KMS-11 (cell line): Measurements from ENCODE around the gene ARHGAP42.

Experiments
- H2AFZ ChIP-seq: fragments of 200-600 bp; sonication (generic); 2 replicates; pipeline ENCODE4 v1.6.1; 2016; ENCODE audit warnings: antibody characterized with exemption, mixed run types, low read depth
- H3K27ac ChIP-seq: fragments of 200-600 bp; sonication (generic); 2 replicates; pipeline ENCODE4 v1.6.1; 2016; ENCODE audit warnings: mild to moderate bottlenecking, mixed run types
- H3K27me3 ChIP-seq: fragments of 200-600 bp; sonication (generic); 2 replicates; pipeline ENCODE4 v1.6.1; 2017; ENCODE audit warnings: mild to moderate bottlenecking, low read depth, mixed run types, moderate library complexity; ENCODE audit not compliant: insufficient read depth
- H3K36me3 ChIP-seq: fragments of 200-600 bp; sonication (generic); 2 replicates; pipeline ENCODE4 v1.6.1; 2017; ENCODE audit warnings: mild to moderate bottlenecking, mixed run types; ENCODE audit not compliant: insufficient read depth
- H3K4me1 ChIP-seq: fragments of 200-600 bp; sonication (generic); 2 replicates; pipeline ENCODE4 v1.6.1; 2016; ENCODE audit warnings: mild to moderate bottlenecking, low read depth, mixed run types; ENCODE audit not compliant: poor library complexity, severe bottlenecking
- H3K4me2 ChIP-seq: fragments of 200-600 bp; sonication (generic); 2 replicates; pipeline ENCODE4 v1.7.0; 2016; ENCODE audit warnings: mild to moderate bottlenecking, mixed run types
- H3K4me3 ChIP-seq: fragments of 200-600 bp; sonication (generic); IDR thresholded peaks from 2 replicates; pipeline ENCODE4 v1.6.1; 2017; ENCODE audit warnings: low read depth, low read length, mixed read lengths; ENCODE audit not compliant: insufficient read depth
- H3K79me2 ChIP-seq: fragments of 200-600 bp; sonication (generic); 2 replicates; pipeline ENCODE4 v1.6.1; 2016; ENCODE audit warnings: low read depth, mixed run types; ENCODE audit not compliant: insufficient read depth
- H3K9ac ChIP-seq: fragments of 200-600 bp; sonication (generic); 2 replicates; pipeline ENCODE4 v1.6.1; 2016; ENCODE audit warnings: mild to moderate bottlenecking, mixed run types
- H4K20me1 ChIP-seq: fragments of 200-600 bp; sonication (generic); 2 replicates; pipeline ENCODE4 v1.6.1; 2016; ENCODE audit warnings: mild to moderate bottlenecking, mixed run types; ENCODE audit not compliant: insufficient read depth
- CTCF ChIP-seq: fragments of 200-600 bp; sonication (generic); conservative IDR thresholded peaks from 2 replicates; pipeline ENCODE4 v1.6.1; 2017; ENCODE audit warnings: low read depth, mild to moderate bottlenecking, antibody characterized with exemption, low read length, moderate library complexity, mixed read lengths

Gene ARHGAP42

GRCh38 chr11:100882957-100883356 is 195.9 kb downstream of the ARHGAP42 start:
- H3K9ac ChIP-seq: no peak overlapping the region
- no peak for TF ChIP-seq CTCF
- no peak overlapping the region for H3K27ac ChIP-seq
- H3K36me3 ChIP-seq: no peaks in the 10 kb centered on the region
- no peak overlapping the region for H3K4me3 ChIP-seq
- no peaks in the 10 kb centered on the region for H3K4me1 ChIP-seq
- no peaks in the 10 kb centered on the region for H3K79me2 ChIP-seq
- no peak overlapping the region for H3K4me2 ChIP-seq
- H2AFZ ChIP-seq: no peak overlapping the region
- H4K20me1 ChIP-seq: no peaks in the 10 kb centered on the region
- no peaks in the 10 kb centered on the region for H3K27me3 ChIP-seq

- no peak overlapping the region for H3K4me2 ChIP-seq
- no peak for TF ChIP-seq CTCF
- no peak overlapping the region for H3K9ac ChIP-seq
- no peak overlapping the region for H3K4me3 ChIP-seq
- H3K36me3 ChIP-seq: no peaks in the 10 kb centered on the region
- H4K20me1 ChIP-seq: no peaks in the 10 kb centered on the region
- H3K79me2 ChIP-seq: no peaks in the 10 kb centered on the region
- no peaks in the 10 kb centered on the region for H3K4me1 ChIP-seq
- H2AFZ ChIP-seq: no peak overlapping the region
- H3K27me3 ChIP-seq: no peaks in the 10 kb centered on the region
- H3K27ac ChIP-seq: no peak overlapping the region
These were observed 196.7 kb downstream of the ARHGAP42 start for GRCh38 chr11:100883830-100884229.

GRCh38 chr11:100887659-100888058 is 200.6 kb downstream of the ARHGAP42 start:
- no peaks in the 10 kb centered on the region for H3K79me2 ChIP-seq
- H3K9ac ChIP-seq: no peak overlapping the region
- H3K27ac ChIP-seq: no peak overlapping the region
- no peaks in the 10 kb centered on the region for H3K4me1 ChIP-seq
- H3K4me3 ChIP-seq: no peak overlapping the region
- H2AFZ ChIP-seq: no peak overlapping the region
- H3K27me3 ChIP-seq: no peaks in the 10 kb centered on the region
- no peak for TF ChIP-seq CTCF
- H3K4me2 ChIP-seq: no peak overlapping the region
- no peaks in the 10 kb centered on the region for H3K36me3 ChIP-seq
- H4K20me1 ChIP-seq: no peaks in the 10 kb centered on the region

GRCh38 chr11:100888836-100889235 is 201.7 kb downstream of the ARHGAP42 start:
- Histone ChIP-seq H3K4me1 (no peaks in the 10 kb centered on the region), H3K36me3 (no peaks in the 10 kb centered on the region), H2AFZ (no peak overlapping the region), H3K27ac (no peak overlapping the region), H4K20me1 (no peaks in the 10 kb centered on the region), H3K79me2 (no peaks in the 10 kb centered on the region), H3K4me2 (no peak overlapping the region), H3K27me3 (no peaks in the 10 kb centered on the region), H3K4me3 (no peak overlapping the region), H3K9ac (no peak overlapping the region)
- TF ChIP-seq CTCF: no peak

- no peak overlapping the region for H3K27ac ChIP-seq
- no peak overlapping the region for H3K9ac ChIP-seq
- H3K4me1 ChIP-seq: no peaks in the 10 kb centered on the region
- TF ChIP-seq CTCF: no peak
- H3K27me3 ChIP-seq: no peaks in the 10 kb centered on the region
- no peaks in the 10 kb centered on the region for H3K36me3 ChIP-seq
- H3K79me2 ChIP-seq: no peaks in the 10 kb centered on the region
- no peaks in the 10 kb centered on the region for H4K20me1 ChIP-seq
- H3K4me2 ChIP-seq: no peak overlapping the region
- no peak overlapping the region for H2AFZ ChIP-seq
- no peak overlapping the region for H3K4me3 ChIP-seq
These were observed 202.7 kb downstream of the ARHGAP42 start for GRCh38 chr11:100889758-100890157.
